Mesendoderm (in vitro differentiated cells): ENCODE measurements around the gene FANCC.
"Not testable (repeated sequence)": the region's sequence is repeated elsewhere in the genome, so short reads cannot be mapped to it uniquely, and the experiment has no call there.

ENCODE experiments used
- DNase-seq: peaks from one replicate; pipeline ENCODE4 v3.0.0; 2013
- H2AK5ac ChIP-seq: 2 replicates; pipeline ENCODE4 v1.6.1; 2013; ENCODE audit warnings: low read length, inconsistent platforms
- H2BK120ac ChIP-seq: 2 replicates; pipeline ENCODE4 v1.6.1; 2013; ENCODE audit warnings: low read depth, mild to moderate bottlenecking, low read length, moderate library complexity, mixed read lengths
- H2BK15ac ChIP-seq: replicated peaks from 2 replicates; pipeline ENCODE4 v1.6.1; 2013; ENCODE audit warnings: low read depth, mild to moderate bottlenecking, moderate library complexity
- H2BK5ac ChIP-seq: 2 replicates; pipeline ENCODE4 v1.6.1; 2013; ENCODE audit warnings: low read length, inconsistent platforms
- H3K18ac ChIP-seq: 2 replicates; pipeline ENCODE4 v1.6.1; 2013; ENCODE audit warnings: mild to moderate bottlenecking, low read length, mixed read lengths
- H3K23ac ChIP-seq: one replicate; pipeline ENCODE4 v1.6.1; 2013; ENCODE audit warnings: low read length
- H3K27ac ChIP-seq: 2 replicates; pipeline ENCODE4 v1.5.1; 2013; ENCODE audit warnings: low read depth, mild to moderate bottlenecking, inconsistent platforms, low read length, moderate library complexity
- H3K27me3 ChIP-seq: 2 replicates; pipeline ENCODE4 v1.6.1; 2013; ENCODE audit warnings: low read length, control low read depth, mild to moderate bottlenecking, inconsistent platforms; ENCODE audit not compliant: insufficient read depth, poor library complexity
- H3K36me3 ChIP-seq: 2 replicates; pipeline ENCODE4 v1.6.1; 2013; ENCODE audit warnings: low read length, inconsistent platforms; ENCODE audit not compliant: control insufficient read depth, insufficient read depth
- H3K4ac ChIP-seq: one replicate; pipeline ENCODE4 v1.6.1; 2013; ENCODE audit warnings: low read depth, mild to moderate bottlenecking, low read length, moderate library complexity
- H3K4me1 ChIP-seq: 2 replicates; pipeline ENCODE4 v1.6.1; 2013; ENCODE audit warnings: low read depth, low read length, inconsistent platforms; ENCODE audit not compliant: control insufficient read depth
- H3K4me2 ChIP-seq: 2 replicates; pipeline ENCODE4 v1.6.1; 2013; ENCODE audit warnings: low read length
- H3K4me3 ChIP-seq: 2 replicates; pipeline ENCODE4 v1.5.1; 2013; ENCODE audit warnings: mild to moderate bottlenecking, low read length
- H3K56ac ChIP-seq: one replicate; pipeline ENCODE4 v1.6.1; 2013; ENCODE audit warnings: low read length
- H3K79me1 ChIP-seq: 2 replicates; pipeline ENCODE4 v1.6.1; 2013; ENCODE audit warnings: low read length, inconsistent platforms
- H3K79me2 ChIP-seq: 2 replicates; pipeline ENCODE4 v1.6.1; 2013; ENCODE audit warnings: mild to moderate bottlenecking, low read length; ENCODE audit not compliant: control insufficient read depth, insufficient read depth
- H3K9ac ChIP-seq: 2 replicates; pipeline ENCODE4 v1.6.1; 2013; ENCODE audit warnings: low read length, inconsistent platforms
- H4K5ac ChIP-seq: one replicate; pipeline ENCODE4 v1.6.1; 2013; ENCODE audit warnings: low read length
- H4K8ac ChIP-seq: one replicate; pipeline ENCODE4 v1.6.1; 2013; ENCODE audit warnings: low read depth, mild to moderate bottlenecking, control low read depth, low read length, moderate library complexity
- WGBS: extraction: QIAGEN DNeasy Blood & Tissue Kit; methylation state at CpG from one replicate; pipeline ENCODE4 v1.1.7; 2013; ENCODE audit warnings: low lambda C conversion rate, missing lambda C conversion rate; ENCODE audit not compliant: insufficient coverage; ENCODE audit errors: extremely low coverage; 5-methylcytosine and 5-hydroxymethylcytosine counted together

FANCC gene

GRCh38 chr9:95276395-95276954 lies 41.0 kb downstream of the FANCC start:
- Histone ChIP-seq H3K79me1 (no peaks in the 10 kb centered on the region), H4K5ac (no peak overlapping the region), H3K4me3 (no peak overlapping the region), H4K8ac (no peak overlapping the region), H3K36me3 (no peaks in the 10 kb centered on the region), H3K4me1 (no peaks in the 10 kb centered on the region), H2BK120ac (no peak overlapping the region), H3K79me2 (no peaks in the 10 kb centered on the region), H2AK5ac (no peak overlapping the region), H3K27ac (no peak overlapping the region), H3K56ac (no peak overlapping the region), H3K4ac (no peak overlapping the region), H3K27me3 (no peaks in the 10 kb centered on the region), H3K23ac (no peak overlapping the region), H3K18ac (no peak overlapping the region), H2BK15ac (no peak overlapping the region), H3K9ac (no peak overlapping the region), H3K4me2 (no peak overlapping the region), H2BK5ac (no peak overlapping the region)
- DNase-seq: no peak
- WGBS: no CpG with 5 or more reads among the region's 8 CpGs

GRCh38 chr9:95274160-95274559 lies 43.3 kb downstream of the FANCC start:
- not testable (repeated sequence) for H2BK120ac ChIP-seq, H3K18ac ChIP-seq, H2AK5ac ChIP-seq, H3K79me2 ChIP-seq, H3K9ac ChIP-seq, H3K4me2 ChIP-seq, H3K56ac ChIP-seq, H3K79me1 ChIP-seq, H2BK5ac ChIP-seq, H3K4ac ChIP-seq, H3K23ac ChIP-seq, H3K27ac ChIP-seq, H2BK15ac ChIP-seq, H3K27me3 ChIP-seq, H3K36me3 ChIP-seq, DNase-seq, H4K8ac ChIP-seq, H4K5ac ChIP-seq, H3K4me1 ChIP-seq, H3K4me3 ChIP-seq
- no CpG with 5 or more reads among the region's 2 CpGs for WGBS

- no peak overlapping the region for H4K8ac ChIP-seq
- H3K9ac ChIP-seq: no peak overlapping the region
- no peak overlapping the region for H2BK120ac ChIP-seq
- no peak overlapping the region for H2BK5ac ChIP-seq
- H3K27ac ChIP-seq: no peak overlapping the region
- no peak overlapping the region for H3K4me3 ChIP-seq
- no peak overlapping the region for H3K18ac ChIP-seq
- H3K79me1 ChIP-seq: peaks cover 4% of the 10 kb centered on the region
- no peaks in the 10 kb centered on the region for H3K79me2 ChIP-seq
- no peak overlapping the region for H2BK15ac ChIP-seq
- H3K36me3 ChIP-seq: no peaks in the 10 kb centered on the region
- no peak overlapping the region for H3K56ac ChIP-seq
- H3K27me3 ChIP-seq: no peaks in the 10 kb centered on the region
- no peak overlapping the region for H2AK5ac ChIP-seq
- H3K4me2 ChIP-seq: no peak overlapping the region
- H4K5ac ChIP-seq: no peak overlapping the region
- no peaks in the 10 kb centered on the region for H3K4me1 ChIP-seq
- WGBS: no CpG with 5 or more reads among the region's 4 CpGs
- no peak overlapping the region for H3K23ac ChIP-seq
- no peak overlapping the region for H3K4ac ChIP-seq
- no peak for DNase-seq
These were observed 44.0 kb downstream of the FANCC start for GRCh38 chr9:95273369-95274022.

- no peak overlapping the region for H3K23ac ChIP-seq
- H3K4me2 ChIP-seq: no peak overlapping the region
- no peak for DNase-seq
- no peaks in the 10 kb centered on the region for H3K27me3 ChIP-seq
- H2BK15ac ChIP-seq: no peak overlapping the region
- H2AK5ac ChIP-seq: no peak overlapping the region
- no CpG with 5 or more reads among the region's 8 CpGs for WGBS
- no peak overlapping the region for H3K9ac ChIP-seq
- H3K36me3 ChIP-seq: no peaks in the 10 kb centered on the region
- H3K4me3 ChIP-seq: no peak overlapping the region
- H2BK120ac ChIP-seq: no peak overlapping the region
- no peak overlapping the region for H3K4ac ChIP-seq
- H4K8ac ChIP-seq: no peak overlapping the region
- H3K18ac ChIP-seq: no peak overlapping the region
- peaks cover 7% of the 10 kb centered on the region for H3K79me1 ChIP-seq
- no peaks in the 10 kb centered on the region for H3K79me2 ChIP-seq
- no peak overlapping the region for H4K5ac ChIP-seq
- H3K27ac ChIP-seq: no peak overlapping the region
- H3K4me1 ChIP-seq: no peaks in the 10 kb centered on the region
- H3K56ac ChIP-seq: no peak overlapping the region
- H2BK5ac ChIP-seq: no peak overlapping the region
These were observed 44.7 kb downstream of the FANCC start for GRCh38 chr9:95272830-95273229.

GRCh38 chr9:95270790-95271189 lies 46.7 kb downstream of the FANCC start:
- no CpG with 5 or more reads among the region's 4 CpGs for WGBS

More at GRCh38 chr9:95270790-95271189, 46.7 kb downstream of the FANCC start:
- Histone ChIP-seq H3K18ac (no peak overlapping the region), H2AK5ac (no peak overlapping the region), H4K8ac (no peak overlapping the region), H3K79me2 (peaks cover 1% of the 10 kb centered on the region), H3K9ac (no peak overlapping the region), H3K4ac (no peak overlapping the region), H4K5ac (no peak overlapping the region), H3K36me3 (no peaks in the 10 kb centered on the region), H2BK120ac (no peak overlapping the region), H3K27me3 (no peaks in the 10 kb centered on the region), H3K4me2 (no peak overlapping the region), H3K56ac (no peak overlapping the region), H2BK5ac (no peak overlapping the region), H3K4me1 (no peaks in the 10 kb centered on the region), H3K27ac (no peak overlapping the region), H2BK15ac (no peak overlapping the region), H3K4me3 (no peak overlapping the region), H3K79me1 (peaks cover 8% of the 10 kb centered on the region), H3K23ac (no peak overlapping the region)
- no peak for DNase-seq
